Endodermal cell (in vitro differentiated cells): Measurements from ENCODE around the gene ROBO3. TPM values are rescaled to one million over a fixed set of nuclear protein-coding genes. Genes with fewer than 3 reads are reported as not detected.

ENCODE experiments used
- DNase-seq: peaks from one replicate; pipeline ENCODE4 v3.0.0-alpha.2; 2017
- H3K27ac ChIP-seq: 2 replicates; pipeline ENCODE4 v1.5.1; 2013; ENCODE audit warnings: mild to moderate bottlenecking, low read depth, low read length, moderate library complexity
- H3K27me3 ChIP-seq: 2 replicates; pipeline ENCODE4 v1.6.1; 2013; ENCODE audit warnings: mild to moderate bottlenecking, low read length, moderate library complexity; ENCODE audit not compliant: insufficient read depth, control insufficient read depth, poor library complexity, severe bottlenecking
- H3K36me3 ChIP-seq: 2 replicates; pipeline ENCODE4 v1.7.0; 2013; ENCODE audit warnings: mild to moderate bottlenecking, low read length, moderate library complexity; ENCODE audit not compliant: control insufficient read depth, insufficient read depth
- H3K4me1 ChIP-seq: one replicate; pipeline ENCODE4 v1.7.0; 2013; ENCODE audit warnings: low read length; ENCODE audit not compliant: control insufficient read depth, insufficient read depth
- H3K4me3 ChIP-seq: 2 replicates; pipeline ENCODE4 v1.5.1; 2013; ENCODE audit warnings: mild to moderate bottlenecking, low read length, moderate library complexity
- H3K9ac ChIP-seq: 2 replicates; pipeline ENCODE4 v1.6.1; 2013; ENCODE audit warnings: mild to moderate bottlenecking, low read length, moderate library complexity; ENCODE audit not compliant: poor library complexity, severe bottlenecking; ENCODE audit errors: extremely low read depth
- H3K9me3 ChIP-seq: 2 replicates; pipeline ENCODE4 v1.6.1; 2013; ENCODE audit warnings: mild to moderate bottlenecking, low read length, moderate library complexity; ENCODE audit not compliant: control insufficient read depth
- H3K27ac Mint-ChIP-seq: 2 replicates; pipeline ENCODE4 v1.8.0; 2020; ENCODE audit warnings: mixed read lengths
- H3K27me3 Mint-ChIP-seq: 2 replicates; pipeline ENCODE4 v1.8.0; 2021; ENCODE audit warnings: mild to moderate bottlenecking, mixed read lengths; ENCODE audit not compliant: insufficient read depth
- H3K36me3 Mint-ChIP-seq: 2 replicates; pipeline ENCODE4 v1.8.0; 2020; ENCODE audit warnings: low read depth, mixed read lengths
- H3K4me1 Mint-ChIP-seq: 2 replicates; pipeline ENCODE4 v1.8.0; 2020; ENCODE audit warnings: mixed read lengths
- H3K4me3 Mint-ChIP-seq: 2 replicates; pipeline ENCODE4 v1.8.0; 2020; ENCODE audit warnings: mild to moderate bottlenecking, moderate library complexity, mixed read lengths
- H3K9me3 Mint-ChIP-seq: 2 replicates; pipeline ENCODE4 v1.8.0; 2020; ENCODE audit warnings: mild to moderate bottlenecking, mixed read lengths
- CTCF ChIP-seq: fragments of 200-600 bp; sonication (generic); conservative IDR thresholded peaks from 2 replicates; pipeline ENCODE4 v1.5.0; 2021; ENCODE audit warnings: antibody characterized with exemption, mild to moderate bottlenecking
- WGBS, 2 experiments: methylation state at CpG; one replicate each; pipeline versions ENCODE4 v1.1.5 to v1.1.7; 2013; ENCODE audit warnings: missing lambda C conversion rate in 2 of 2, mixed read lengths in 1 of 2; ENCODE audit not compliant: insufficient coverage in 1 of 2, insufficient read length in 1 of 2; 5-methylcytosine and 5-hydroxymethylcytosine counted together
- total RNA-seq, 2 donors: library from RNA; stranded (reverse); fragmentation: NEBNext Ultra II Directional in 1 of 2; extraction: Animal tissue kit (Norgen Biotek cat#: 25700) in 1 of 2; gene quantifications; 2 replicates in 1 of 2; 3 replicates in 1 of 2; pipeline ENCODE4 v1.2.1, GENCODE V29; 2021

Gene ROBO3
- total RNA-seq, 2 donors from 2014 or later = 15.3 to 16.2 TPM

DNA sequence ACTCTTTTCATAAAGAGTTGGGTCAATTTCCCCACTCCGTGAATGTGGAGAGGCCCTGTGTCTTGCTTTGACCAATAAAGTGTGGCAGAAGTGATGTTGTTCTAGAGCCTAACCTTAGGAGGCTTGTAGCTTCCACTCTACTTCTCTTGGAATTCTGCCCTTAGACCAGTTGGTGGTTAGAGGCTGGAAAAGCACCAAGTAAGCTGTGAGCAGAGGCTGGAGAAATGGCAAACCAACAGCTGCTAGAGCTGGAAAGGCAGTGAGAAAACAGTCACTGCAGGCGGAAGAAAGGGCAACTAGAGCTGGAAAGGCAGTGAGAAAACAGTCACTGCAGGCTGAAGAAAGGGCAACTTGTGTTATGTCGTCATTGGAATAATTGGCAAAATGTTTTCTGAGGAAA, 35.2 kb upstream of the ROBO3 start:
- Mint-ChIP-seq H3K4me3 (no peak overlapping the region), H3K27me3 (peaks cover 51% of the 10 kb centered on the region), H3K27ac (no peak overlapping the region), H3K9me3 (no peaks in the 10 kb centered on the region), H3K4me1 (peaks cover 15% of the 10 kb centered on the region), H3K36me3 (no peaks in the 10 kb centered on the region)
- no peak for TF ChIP-seq CTCF
- Histone ChIP-seq H3K36me3 (no peaks in the 10 kb centered on the region), H3K9ac (no peak overlapping the region), H3K27ac (no peak overlapping the region), H3K27me3 (peaks cover 4% of the 10 kb centered on the region), H3K9me3 (no peaks in the 10 kb centered on the region), H3K4me3 (no peak overlapping the region), H3K4me1 (peaks cover 7% of the 10 kb centered on the region)
- no peak for DNase-seq
- WGBS, 2 experiments = 87 to 96% methylated on average over 3 of the region's 3 CpGs

DNA sequence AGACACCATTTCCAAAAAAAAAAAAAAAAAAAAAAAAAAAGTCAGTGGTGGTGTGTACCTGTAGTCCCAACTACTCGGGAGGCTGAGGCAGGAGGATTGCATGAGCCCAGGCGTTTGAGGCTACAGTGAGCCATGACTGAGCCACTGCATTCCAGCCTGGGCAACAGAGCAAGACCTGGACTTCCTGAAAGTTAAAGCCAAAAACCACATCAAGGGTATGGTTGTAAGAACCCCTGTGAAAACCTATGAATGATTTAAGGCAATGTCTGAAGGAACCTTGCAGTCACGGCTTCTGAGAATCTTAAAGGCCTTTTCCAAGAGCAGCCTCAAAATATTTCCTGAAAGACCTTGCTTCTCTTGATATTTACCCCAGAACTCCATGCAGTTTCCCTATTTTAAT, 34.5 kb upstream of the ROBO3 start:
- peaks cover 1% of the 10 kb centered on the region for H3K27me3 ChIP-seq
- 96 to 100% methylated on average over 2 to 3 of the region's 3 CpGs for WGBS, 2 experiments
- Mint-ChIP-seq H3K4me1 (peaks cover 15% of the 10 kb centered on the region), H3K27ac (no peak overlapping the region), H3K27me3 (peaks cover 52% of the 10 kb centered on the region), H3K36me3 (no peaks in the 10 kb centered on the region), H3K4me3 (no peak overlapping the region), H3K9me3 (no peaks in the 10 kb centered on the region)
- no peaks in the 10 kb centered on the region for H3K36me3 ChIP-seq
- no peak overlapping the region for H3K27ac ChIP-seq
- H3K9me3 ChIP-seq = no peaks in the 10 kb centered on the region
- TF ChIP-seq CTCF = no peak
- no peak overlapping the region for H3K9ac ChIP-seq
- DNase-seq = no peak
- peaks cover 7% of the 10 kb centered on the region for H3K4me1 ChIP-seq
- H3K4me3 ChIP-seq = no peak overlapping the region

DNA sequence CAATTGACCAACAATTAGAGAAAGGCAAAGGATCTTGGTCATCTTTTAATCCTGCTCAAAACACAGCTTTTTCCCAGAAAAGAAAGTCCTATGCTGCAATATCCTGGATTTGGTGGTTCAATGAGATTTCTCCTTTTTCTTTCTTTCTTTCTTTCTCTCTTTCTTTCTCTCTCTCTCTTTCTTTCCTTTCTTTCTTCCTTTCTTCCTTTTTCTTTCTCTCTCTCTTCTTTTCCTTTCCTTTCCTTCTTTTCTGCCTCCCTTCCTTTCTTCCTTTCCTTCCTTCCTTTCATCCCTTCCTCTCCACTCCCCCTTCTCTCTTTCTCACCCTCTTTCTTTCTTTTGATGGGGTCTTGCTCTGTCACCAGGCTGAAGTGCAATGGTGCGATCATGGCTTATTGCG, 33.3 kb upstream of the ROBO3 start:
- 84 to 95% methylated on average over 2 of the region's 2 CpGs for WGBS, 2 experiments
- Mint-ChIP-seq H3K4me3 (no peak overlapping the region), H3K4me1 (peaks cover 14% of the 10 kb centered on the region), H3K27me3 (peaks cover 54% of the 10 kb centered on the region), H3K27ac (no peak overlapping the region), H3K36me3 (no peaks in the 10 kb centered on the region), H3K9me3 (no peaks in the 10 kb centered on the region)
- no peaks in the 10 kb centered on the region for H3K36me3 ChIP-seq
- no peak overlapping the region for H3K27ac ChIP-seq
- H3K27me3 ChIP-seq = peaks cover 6% of the 10 kb centered on the region
- no peak for TF ChIP-seq CTCF
- peaks cover 7% of the 10 kb centered on the region for H3K4me1 ChIP-seq
- no peak for DNase-seq
- no peak overlapping the region for H3K9ac ChIP-seq
- no peaks in the 10 kb centered on the region for H3K9me3 ChIP-seq
- no peak overlapping the region for H3K4me3 ChIP-seq
